Uterus (tissue), 4 donors: ENCODE results near the gene PELI2. TPM values are rescaled to one million over a fixed set of nuclear protein-coding genes. Genes with fewer than 3 reads are reported as not detected.

Experiments used
- DNase-seq, 2 donors: peaks; one replicate each; pipeline ENCODE4 v3.0.0-alpha.2; 2019 to 2020
- H3K27ac ChIP-seq, 2 donors: fragments of 200-600 bp; sonication (generic); 1 replicate in 1 of 2; 2 replicates in 1 of 2; pipeline ENCODE4 v1.5.1; 2016 to 2018
- H3K27me3 ChIP-seq, 2 donors: fragments of 200-600 bp; sonication (generic); one replicate each; pipeline ENCODE4 v1.5.1; 2018 to 2019; ENCODE audit warnings: control low read depth in 1 of 2
- H3K36me3 ChIP-seq, 2 donors: fragments of 200-600 bp; sonication (generic); one replicate each; pipeline ENCODE4 v1.5.1; 2019; ENCODE audit warnings: control low read depth in 1 of 2
- H3K4me1 ChIP-seq, 2 donors: fragments of 200-600 bp; sonication (generic); one replicate each; pipeline ENCODE4 v1.5.1; 2018 to 2019; ENCODE audit warnings: control low read depth in 1 of 2
- H3K4me3 ChIP-seq, 2 donors: fragments of 200-600 bp; sonication (generic); 1 replicate in 1 of 2; 2 replicates in 1 of 2; pipeline ENCODE4 v1.5.1; 2018 to 2019; ENCODE audit warnings: mild to moderate bottlenecking in 1 of 2
- H3K9me3 ChIP-seq, 2 donors: fragments of 200-600 bp; sonication (generic); one replicate each; pipeline ENCODE4 v1.5.1; 2019; ENCODE audit warnings: control low read depth in 1 of 2
- POLR2A ChIP-seq, 2 donors: fragments of 450-650 bp; IDR thresholded peaks; one replicate each; pipeline ENCODE4 v1.6.1; 2016; ENCODE audit warnings: antibody characterized with exemption in 2 of 2, mild to moderate bottlenecking in 1 of 2, moderate library complexity in 1 of 2
- intact Hi-C: fragments of 100-400 bp; cut with DNase I; formaldehyde crosslinking; loops from one replicate; pipeline ENCODE4 v1.15.1; 2023; ENCODE audit warnings: low total_unique reads
- total RNA-seq, 4 donors: library from RNA; depleted of rRNA in 3 of 4; stranded (reverse); fragments of >200 nt in 3 of 4; gene quantifications; one replicate each; pipeline versions ENCODE4 v1.1.0 to v1.2.4, GENCODE V29; 2014 to 2023
- TF ChIP-seq, protein P1 (sequence below), 4 experiments: fragments of 200-600 bp in 2 of 4; fragments of 450-650 bp in 2 of 4; sonication (generic) in 2 of 4; IDR thresholded peaks; one replicate each; pipeline ENCODE4 v1.5.1; 2016 to 2019; ENCODE audit warnings: antibody characterized with exemption in 4 of 4, mild to moderate bottlenecking in 2 of 4, moderate library complexity in 1 of 4
- donor health status: DM: yes; HTN: yes; CAD: no.

PELI2 gene
- total RNA-seq, 4 donors from 2014 or later: 15.6 to 24.3 (median 17.0) TPM

DNA sequence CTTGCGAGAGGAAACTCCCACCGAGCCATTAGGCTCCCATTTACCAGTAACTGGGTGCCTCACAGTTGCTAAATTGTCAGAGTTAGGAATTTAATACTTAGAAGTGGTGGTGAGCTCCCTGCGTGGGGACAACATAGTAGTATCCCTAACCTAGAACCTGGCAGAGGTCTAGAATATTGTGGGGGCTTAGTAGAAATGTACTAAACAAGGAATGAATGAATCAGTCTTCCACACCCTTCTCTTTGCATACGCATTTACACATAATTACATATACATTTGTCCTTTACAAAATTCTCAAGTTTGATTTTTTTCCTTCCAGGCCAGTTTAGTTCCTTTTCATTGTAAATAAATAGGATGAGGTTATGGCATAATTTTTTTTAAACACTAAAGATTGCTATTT is 24.1 kb downstream of the PELI2 start:
- Histone ChIP-seq H3K4me1 (peaks cover 0 to 5% of the 10 kb centered on the region in 2 donors), H3K9me3 (no peaks in the 10 kb centered on the region), H3K36me3 (no peaks in the 10 kb centered on the region), H3K27ac (no peak overlapping the region), H3K4me3 (no peak overlapping the region), H3K27me3 (no peaks in the 10 kb centered on the region)
- intact Hi-C loops: no loop called here
- TF ChIP-seq, protein P1, sequence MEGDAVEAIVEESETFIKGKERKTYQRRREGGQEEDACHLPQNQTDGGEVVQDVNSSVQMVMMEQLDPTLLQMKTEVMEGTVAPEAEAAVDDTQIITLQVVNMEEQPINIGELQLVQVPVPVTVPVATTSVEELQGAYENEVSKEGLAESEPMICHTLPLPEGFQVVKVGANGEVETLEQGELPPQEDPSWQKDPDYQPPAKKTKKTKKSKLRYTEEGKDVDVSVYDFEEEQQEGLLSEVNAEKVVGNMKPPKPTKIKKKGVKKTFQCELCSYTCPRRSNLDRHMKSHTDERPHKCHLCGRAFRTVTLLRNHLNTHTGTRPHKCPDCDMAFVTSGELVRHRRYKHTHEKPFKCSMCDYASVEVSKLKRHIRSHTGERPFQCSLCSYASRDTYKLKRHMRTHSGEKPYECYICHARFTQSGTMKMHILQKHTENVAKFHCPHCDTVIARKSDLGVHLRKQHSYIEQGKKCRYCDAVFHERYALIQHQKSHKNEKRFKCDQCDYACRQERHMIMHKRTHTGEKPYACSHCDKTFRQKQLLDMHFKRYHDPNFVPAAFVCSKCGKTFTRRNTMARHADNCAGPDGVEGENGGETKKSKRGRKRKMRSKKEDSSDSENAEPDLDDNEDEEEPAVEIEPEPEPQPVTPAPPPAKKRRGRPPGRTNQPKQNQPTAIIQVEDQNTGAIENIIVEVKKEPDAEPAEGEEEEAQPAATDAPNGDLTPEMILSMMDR (IDR thresholded peaks at IDR 0.05): no peak
- TF ChIP-seq POLR2A (IDR thresholded peaks at IDR 0.05): no peak
- no peak for DNase-seq

DNA sequence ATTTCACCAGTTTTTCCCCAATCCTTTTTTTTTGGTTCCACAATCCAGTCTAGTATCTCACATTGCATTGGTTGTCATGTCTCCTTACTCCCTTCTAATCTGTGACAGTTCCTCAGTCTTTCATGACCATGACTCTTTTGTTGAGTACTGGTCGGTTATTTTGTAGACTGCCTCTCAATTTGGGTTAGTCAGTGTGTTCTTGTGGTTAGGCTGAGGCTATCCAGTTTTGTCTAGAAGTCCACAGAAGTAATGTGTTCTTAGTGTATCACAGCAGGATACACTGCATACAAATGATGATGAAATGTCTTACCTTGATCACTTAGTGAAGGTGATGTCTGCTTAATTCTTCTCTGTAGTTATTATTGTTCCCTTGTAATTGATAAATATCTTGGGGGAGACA is 24.8 kb downstream of the PELI2 start:
- H3K27me3 ChIP-seq: no peaks in the 10 kb centered on the region
- H3K4me1 ChIP-seq: peaks cover 0 to 5% of the 10 kb centered on the region in 2 donors
- H3K36me3 ChIP-seq: no peaks in the 10 kb centered on the region
- no peak for DNase-seq
- H3K9me3 ChIP-seq: no peaks in the 10 kb centered on the region
- no peak overlapping the region for H3K4me3 ChIP-seq
- no peak overlapping the region for H3K27ac ChIP-seq
- intact Hi-C loops: no loop called here
- TF ChIP-seq, protein P1 (IDR thresholded peaks at IDR 0.05): no peak
- TF ChIP-seq POLR2A (IDR thresholded peaks at IDR 0.05): no peak

DNA sequence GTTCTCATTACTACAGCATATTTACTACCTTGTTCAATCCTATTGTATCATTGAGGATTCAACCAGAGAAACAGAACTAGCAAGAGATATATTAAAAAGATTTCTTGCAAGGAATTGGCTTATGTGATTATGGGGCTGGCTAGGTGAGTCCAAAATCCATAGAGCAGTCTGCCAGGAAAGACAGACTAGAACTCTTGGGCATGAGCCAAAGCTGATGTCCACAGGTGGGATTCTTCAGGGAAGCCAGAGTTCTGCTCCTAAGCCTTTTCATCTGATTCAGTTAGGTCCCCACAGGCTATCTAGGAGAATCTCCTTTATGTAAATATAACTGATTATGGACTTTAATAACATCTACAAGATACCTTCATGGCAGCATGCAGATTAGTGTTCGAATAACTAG is 26.0 kb downstream of the PELI2 start:
- Histone ChIP-seq H3K4me1 (peaks cover 0 to 5% of the 10 kb centered on the region in 2 donors), H3K4me3 (no peak overlapping the region), H3K9me3 (no peaks in the 10 kb centered on the region), H3K36me3 (no peaks in the 10 kb centered on the region), H3K27me3 (no peaks in the 10 kb centered on the region), H3K27ac (no peak overlapping the region)
- DNase-seq: no peak
- TF ChIP-seq, protein P1 (IDR thresholded peaks at IDR 0.05): no peak
- no peak for TF ChIP-seq POLR2A (IDR thresholded peaks at IDR 0.05)
- intact Hi-C loops: no loop called here

DNA sequence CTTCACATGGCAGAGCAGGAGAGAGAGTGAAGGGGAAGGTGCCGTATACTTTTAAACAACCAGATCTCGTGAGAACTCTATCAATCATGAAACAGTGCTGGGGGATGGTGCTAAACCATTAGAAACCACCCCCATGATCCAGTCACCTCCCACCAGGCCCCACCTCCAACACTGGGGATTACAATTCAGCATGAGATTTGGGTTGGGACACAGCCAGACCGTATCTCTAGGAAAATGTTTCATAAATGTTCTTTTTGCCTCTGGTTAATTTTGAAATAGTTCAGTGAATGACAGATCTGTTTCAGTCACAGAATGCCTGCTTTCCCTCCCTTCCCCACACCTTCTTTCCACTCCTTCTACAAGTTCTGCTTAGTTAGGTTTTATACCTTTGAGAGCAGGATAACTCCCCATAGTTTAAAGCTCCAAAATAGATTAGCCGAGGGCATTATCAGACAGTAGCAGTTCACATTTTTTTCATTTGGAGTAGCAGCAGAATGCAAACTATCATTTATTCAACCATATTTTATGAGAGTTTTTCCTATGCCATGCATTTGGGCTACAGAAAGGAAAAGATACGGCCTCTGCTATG is 27.1 kb downstream of the PELI2 start:
- Histone ChIP-seq H3K4me3 (no peak overlapping the region), H3K27me3 (no peaks in the 10 kb centered on the region), H3K27ac (no peak overlapping the region), H3K4me1 (peaks cover 0 to 5% of the 10 kb centered on the region in 2 donors), H3K9me3 (no peaks in the 10 kb centered on the region), H3K36me3 (no peaks in the 10 kb centered on the region)
- no peak for DNase-seq
- intact Hi-C loops: no loop called here
- TF ChIP-seq, protein P1 (IDR thresholded peaks at IDR 0.05): no peak
- TF ChIP-seq POLR2A (IDR thresholded peaks at IDR 0.05): no peak

DNA sequence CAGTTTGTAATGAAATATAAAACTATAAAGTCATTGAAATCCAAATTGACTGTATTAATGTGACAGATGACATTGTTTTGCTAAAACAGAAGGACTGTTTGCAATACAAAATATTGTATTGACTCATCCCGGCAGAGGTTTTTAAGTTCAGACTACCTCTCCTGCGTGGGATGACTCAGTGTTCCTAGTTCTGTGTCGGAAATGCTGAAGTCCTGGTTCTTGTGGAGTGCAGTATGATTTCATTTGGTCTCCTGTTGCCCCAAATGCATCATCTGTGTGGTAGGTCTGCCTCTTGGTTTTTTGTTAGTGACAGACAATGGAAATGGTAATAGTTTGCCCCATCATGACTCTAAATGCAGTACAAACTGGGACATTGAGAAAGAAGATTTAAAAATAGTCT is 27.8 kb downstream of the PELI2 start:
- H3K4me1 ChIP-seq: peaks cover 0 to 5% of the 10 kb centered on the region in 2 donors
- no peaks in the 10 kb centered on the region for H3K36me3 ChIP-seq
- TF ChIP-seq, protein P1 (IDR thresholded peaks at IDR 0.05): no peak
- no peak for TF ChIP-seq POLR2A (IDR thresholded peaks at IDR 0.05)
- H3K9me3 ChIP-seq: no peaks in the 10 kb centered on the region
- H3K4me3 ChIP-seq: no peak overlapping the region
- H3K27me3 ChIP-seq: no peaks in the 10 kb centered on the region
- intact Hi-C loops: no loop called here
- DNase-seq: no peak
- no peak overlapping the region for H3K27ac ChIP-seq
